Suprapubic skin (tissue), 4 donors: ENCODE measurements around the gene TPPP2. TPM values are rescaled to one million over a fixed set of nuclear protein-coding genes. Genes with fewer than 3 reads are reported as not detected.

Experiments used
- DNase-seq, 2 donors: peaks; one replicate each; pipeline ENCODE4 v3.0.0-alpha.2; 2019; ENCODE audit warnings: low spot score in 2 of 2
- H3K27ac ChIP-seq: fragments of 200-600 bp; sonication (generic); one replicate; pipeline ENCODE4 v1.5.1; 2019
- H3K27me3 ChIP-seq: fragments of 200-600 bp; sonication (generic); one replicate; pipeline ENCODE4 v1.5.1; 2019
- H3K36me3 ChIP-seq: fragments of 200-600 bp; sonication (generic); one replicate; pipeline ENCODE4 v1.5.1; 2019
- H3K4me1 ChIP-seq: fragments of 200-600 bp; sonication (generic); one replicate; pipeline ENCODE4 v1.5.1; 2019
- H3K4me3 ChIP-seq: fragments of 200-600 bp; sonication (generic); one replicate; pipeline ENCODE4 v1.5.1; 2019; ENCODE audit warnings: mild to moderate bottlenecking
- H3K9me3 ChIP-seq: fragments of 200-600 bp; sonication (generic); one replicate; pipeline ENCODE4 v1.5.1; 2019
- CTCF ChIP-seq, 2 donors: fragments of 200-600 bp in 1 of 2; fragments of 450-650 bp in 1 of 2; sonication (generic) in 1 of 2; IDR thresholded peaks; one replicate each; pipeline ENCODE4 v1.5.1; 2016 to 2019; ENCODE audit warnings: antibody characterized with exemption in 2 of 2, mild to moderate bottlenecking in 1 of 2, moderate library complexity in 1 of 2
- EP300 ChIP-seq: sonication (generic); formaldehyde crosslinking; IDR thresholded peaks from one replicate; pipeline ENCODE4 v1.6.1; 2017; ENCODE audit warnings: antibody characterized with exemption
- POLR2A ChIP-seq, 2 donors: fragments of 450-650 bp; IDR thresholded peaks; one replicate each; pipeline ENCODE4 v1.6.1; 2017; ENCODE audit warnings: antibody characterized with exemption in 2 of 2, mild to moderate bottlenecking in 2 of 2, moderate library complexity in 2 of 2
- POLR2AphosphoS5 ChIP-seq, 3 donors: sonication (generic); formaldehyde crosslinking; IDR thresholded peaks; one replicate each; pipeline ENCODE4 v1.6.1; 2017; ENCODE audit warnings: antibody characterized with exemption in 3 of 3
- WGBS: methylation state at CpG from one replicate; pipeline ENCODE4 v1.1.5; 2018; 5-methylcytosine and 5-hydroxymethylcytosine counted together
- total RNA-seq, 4 donors: library from RNA; depleted of rRNA; stranded (reverse); fragments of >200 nt; gene quantifications; one replicate each; pipeline ENCODE4 v1.1.0, GENCODE V29; 2016

TPPP2 gene
- total RNA-seq, 4 donors from 2014 or later: not detected

- Histone ChIP-seq H3K4me1 (peaks cover 27% of the 10 kb centered on the region), H3K9me3 (no peaks in the 10 kb centered on the region), H3K4me3 (no peak overlapping the region), H3K27ac (no peak overlapping the region), H3K27me3 (no peaks in the 10 kb centered on the region), H3K36me3 (peaks cover 40% of the 10 kb centered on the region)
- TF ChIP-seq CTCF (IDR thresholded peaks at IDR 0.05): no peak
- TF ChIP-seq POLR2A (IDR thresholded peaks at IDR 0.05): no peak
- no peak for TF ChIP-seq POLR2AphosphoS5 (IDR thresholded peaks at IDR 0.05)
- no peak for TF ChIP-seq EP300
- 77% methylated on average over 26 of the region's 26 CpGs for WGBS
- DNase-seq: no peak
Measured at GRCh38 chr14:21074398-21075272, 44.6 kb downstream of the TPPP2 start.

DNA sequence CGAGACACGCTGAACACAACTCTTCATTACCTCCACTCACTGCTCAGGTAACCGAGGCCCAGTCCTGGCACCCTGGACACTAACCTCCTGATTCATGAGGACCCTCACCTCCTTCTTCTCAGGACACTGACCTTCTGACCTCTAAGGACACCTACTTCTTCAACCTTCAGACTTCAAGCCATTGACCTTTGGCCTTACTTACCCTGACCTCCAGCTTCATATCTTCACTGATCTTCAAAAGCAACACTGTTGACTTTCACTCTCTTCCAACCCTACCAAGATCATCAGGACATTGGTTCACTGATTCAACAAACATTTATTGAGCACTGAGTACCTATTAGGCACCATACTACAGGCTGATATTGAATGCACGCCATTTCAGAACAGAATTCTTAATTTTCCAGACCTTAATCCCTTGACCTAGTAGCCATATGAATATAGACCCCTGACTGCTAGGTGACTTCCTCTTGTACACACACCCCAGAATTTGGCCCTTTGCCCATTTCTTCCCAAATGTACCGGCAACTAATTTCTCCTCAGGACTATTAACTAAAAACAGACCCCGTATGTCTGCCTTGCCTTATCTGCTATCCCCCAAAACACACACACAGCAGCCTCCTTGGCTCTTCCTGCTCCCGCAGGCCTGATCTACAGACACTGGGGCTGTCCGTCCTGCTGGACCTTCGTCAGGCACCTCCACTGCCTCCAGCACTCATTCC lies 45.9 kb downstream of the TPPP2 start:
- no peak for TF ChIP-seq CTCF (IDR thresholded peaks at IDR 0.05)
- Histone ChIP-seq H3K4me1 (peaks cover 20% of the 10 kb centered on the region), H3K9me3 (no peaks in the 10 kb centered on the region), H3K27me3 (no peaks in the 10 kb centered on the region), H3K27ac (no peak overlapping the region), H3K36me3 (peaks cover 49% of the 10 kb centered on the region), H3K4me3 (no peak overlapping the region)
- DNase-seq: no peak
- 87% methylated on average over 9 of the region's 9 CpGs for WGBS

- H3K4me1 ChIP-seq: peaks cover 2% of the 10 kb centered on the region
- no peak for DNase-seq
- peaks cover 67% of the 10 kb centered on the region for H3K36me3 ChIP-seq
- no peak overlapping the region for H3K27ac ChIP-seq
- 75% methylated on average over 2 of the region's 2 CpGs for WGBS
- no peak for TF ChIP-seq POLR2AphosphoS5 (IDR thresholded peaks at IDR 0.05)
- no peak for TF ChIP-seq EP300
- TF ChIP-seq POLR2A (IDR thresholded peaks at IDR 0.05): no peak
- no peak for TF ChIP-seq CTCF (IDR thresholded peaks at IDR 0.05)
- H3K27me3 ChIP-seq: no peaks in the 10 kb centered on the region
- H3K9me3 ChIP-seq: no peaks in the 10 kb centered on the region
- H3K4me3 ChIP-seq: no peak overlapping the region
Measured at GRCh38 chr14:21077672-21078071, 47.7 kb downstream of the TPPP2 start.

GRCh38 chr14:21078287-21078686 lies 48.3 kb downstream of the TPPP2 start:
- no peak for DNase-seq
- H3K27me3 ChIP-seq: no peaks in the 10 kb centered on the region
- no peak for TF ChIP-seq EP300
- no peak for TF ChIP-seq CTCF (IDR thresholded peaks at IDR 0.05)
- no peak for TF ChIP-seq POLR2AphosphoS5 (IDR thresholded peaks at IDR 0.05)
- no peak overlapping the region for H3K27ac ChIP-seq
- H3K4me3 ChIP-seq: no peak overlapping the region
- H3K36me3 ChIP-seq: peaks cover 71% of the 10 kb centered on the region
- WGBS: 96% methylated on average over 5 of the region's 5 CpGs
- H3K4me1 ChIP-seq: no peaks in the 10 kb centered on the region
- no peaks in the 10 kb centered on the region for H3K9me3 ChIP-seq

GRCh38 chr14:21078726-21079125 lies 48.7 kb downstream of the TPPP2 start:
- Histone ChIP-seq H3K4me3 (no peak overlapping the region), H3K36me3 (peaks cover 74% of the 10 kb centered on the region), H3K27ac (no peak overlapping the region), H3K4me1 (no peaks in the 10 kb centered on the region), H3K27me3 (no peaks in the 10 kb centered on the region), H3K9me3 (no peaks in the 10 kb centered on the region)
- 85% methylated on average over 10 of the region's 10 CpGs for WGBS
- no peak for DNase-seq
- no peak for TF ChIP-seq POLR2A (IDR thresholded peaks at IDR 0.05)
- no peak for TF ChIP-seq EP300
- TF ChIP-seq POLR2AphosphoS5 (IDR thresholded peaks at IDR 0.05): no peak
- TF ChIP-seq CTCF (IDR thresholded peaks at IDR 0.05): no peak
